ENCODE measurements around the gene GLRX2.
A peak's percentile ranks its signal among the peaks of the same experiment; 100 is the strongest.

GLRX2 gene

GRCh38 chr1:193065954-193066353 lies 39.3 kb downstream of the GLRX2 start:
- no peak for TF ChIP-seq CTCF (IDR thresholded peaks at IDR 0.05; ENCODE audit: insufficient read depth, low read length, missing control alignments)
- ChIA-PET POLR2A (no interaction called here), CTCF (no interaction called here)
- H3K4me3 ChIP-seq (ENCODE audit: low read depth, low read length), result no peak overlapping the region
- DNase-seq (ENCODE audit: low read depth, low spot score), result no peak

GRCh38 chr1:193062698-193063463 lies 42.3 kb downstream of the GLRX2 start:
- DNase-seq (ENCODE audit: low read depth, low spot score), result no peak
- TF ChIP-seq CTCF (IDR thresholded peaks at IDR 0.05; ENCODE audit: insufficient read depth, low read length, missing control alignments), result no peak
- no peak overlapping the region for H3K4me3 ChIP-seq (ENCODE audit: low read depth, low read length)
- CTCF ChIA-PET, result interaction anchor here (1.0 kb wide), 1 partner anchor 15 kb away, joined by 3 read pairs; no protein-coding TSS in a partner anchor
- POLR2A ChIA-PET, result no interaction called here

- ChIA-PET CTCF (no interaction called here), POLR2A (no interaction called here)
- TF ChIP-seq CTCF (IDR thresholded peaks at IDR 0.05; ENCODE audit: insufficient read depth, low read length, missing control alignments), result no peak
- H3K4me3 ChIP-seq (ENCODE audit: low read depth, low read length), result peak overlapping the region; percentile 93
- DNase-seq (ENCODE audit: low read depth, low spot score), result no peak
Measured at GRCh38 chr1:193060938-193061337, 44.3 kb downstream of the GLRX2 start.

GRCh38 chr1:193060406-193060805 lies 44.8 kb downstream of the GLRX2 start:
- no peak for TF ChIP-seq CTCF (IDR thresholded peaks at IDR 0.05; ENCODE audit: insufficient read depth, low read length, missing control alignments)
- CTCF ChIA-PET, result no interaction called here
- DNase-seq (ENCODE audit: low read depth, low spot score), result no peak
- POLR2A ChIA-PET, result no interaction called here
- peak overlapping the region; percentile 93 for H3K4me3 ChIP-seq (ENCODE audit: low read depth, low read length)

- peak overlapping the region; percentile 93 for H3K4me3 ChIP-seq (ENCODE audit: low read depth, low read length)
- ChIA-PET CTCF (no interaction called here), POLR2A (no interaction called here)
Measured at GRCh38 chr1:193060115-193060403, 45.2 kb downstream of the GLRX2 start.

More at GRCh38 chr1:193060115-193060403, 45.2 kb downstream of the GLRX2 start:
- TF ChIP-seq CTCF (IDR thresholded peaks at IDR 0.05; ENCODE audit: insufficient read depth, low read length, missing control alignments), result no peak
- no peak for DNase-seq (ENCODE audit: low read depth, low spot score)
